Measurements from ENCODE around the gene RIMBP3C. TPM values are rescaled to one million over a fixed set of nuclear protein-coding genes. Genes with fewer than 3 reads are reported as not detected.

The RIMBP3C gene
- total and polyA plus RNA-seq, 2 of the 8 experiments (the other 6 are each of a cell fraction or from before 2014, with no cell fraction given): 0.08 TPM; not detected in 1

DNA sequence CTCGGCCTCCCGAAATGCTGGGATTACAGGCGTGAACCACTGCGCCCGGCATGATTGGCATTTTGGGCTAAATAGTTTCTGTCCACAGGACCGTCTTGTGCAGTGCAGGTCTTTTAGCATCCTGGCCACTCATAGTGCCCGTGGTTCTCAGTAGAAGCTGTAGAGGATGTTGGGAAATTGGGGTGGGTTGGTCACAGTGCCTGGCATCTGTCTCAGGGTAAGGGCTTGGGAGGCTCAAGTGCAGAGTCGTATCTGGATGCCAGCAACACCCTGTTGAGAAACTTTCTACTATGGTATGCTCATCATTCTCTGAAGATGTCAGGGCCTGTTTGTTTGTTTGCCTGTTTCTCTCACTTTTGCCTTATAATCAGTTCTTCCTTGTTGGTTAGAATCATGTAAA, 38.1 kb upstream of the RIMBP3C start:
- DNase-seq (ENCODE audit: low read depth in 1 of 2, low spot score in 2 of 2) (no peak), FAIRE-seq (no peak)
- H3K23ac ChIP-seq (ENCODE audit: insufficient read length): no peak overlapping the region
- no peak overlapping the region for H3K9ac ChIP-seq (replicated peaks in 1 of 4; ENCODE audit: extremely low read depth in 1 of 4, low read depth in 3 of 4, low read length in 3 of 4)
- peaks cover 0 to 13% (median 9%) of the 10 kb centered on the region in 4 experiments; a peak in 4 of 8 replicates for H3K36me3 ChIP-seq (ENCODE audit: control insufficient read depth in 2 of 4, insufficient read depth in 4 of 4, low read length in 3 of 4)
- H3K27ac ChIP-seq (ENCODE audit: low read depth, low read length): no peak overlapping the region
- H3K79me2 ChIP-seq (ENCODE audit: control insufficient read depth in 1 of 2, insufficient read depth in 2 of 2, low read length in 2 of 2): peaks cover 13 to 94% of the 10 kb centered on the region in 2 experiments
- H3K4ac ChIP-seq (replicated peaks; ENCODE audit: insufficient read length, low read depth, low read length): no peak overlapping the region
- H3K9me3 ChIP-seq (ENCODE audit: insufficient read depth in 2 of 2, low read depth in 1 of 2, low read length in 1 of 2): no peaks in the 10 kb centered on the region
- no peak overlapping the region for H3K4me3 ChIP-seq (ENCODE audit: extremely low read depth in 1 of 4, insufficient read depth in 2 of 4, low read depth in 3 of 4, low read length in 4 of 4)
- H4K91ac ChIP-seq (replicated peaks; ENCODE audit: insufficient read length, low read length): no peak overlapping the region
- H3K23me2 ChIP-seq (ENCODE audit: low read depth, low read length): no peaks in the 10 kb centered on the region
- no peak overlapping the region for H2BK12ac ChIP-seq (ENCODE audit: low read depth, low read length)
- no peaks in the 10 kb centered on the region for H3K4me1 ChIP-seq (replicated peaks in 1 of 4; ENCODE audit: control insufficient read depth in 3 of 4, insufficient read depth in 4 of 4, low read length in 3 of 4)
- no peak overlapping the region for H3K18ac ChIP-seq (ENCODE audit: extremely low read depth, low read length)
- no peak overlapping the region for H4K8ac ChIP-seq (ENCODE audit: extremely low read depth, insufficient read depth, low read length)
- POLR2A ChIA-PET (ENCODE audit: partially characterized antibody): interaction anchor here (1.0 to 1.4 kb wide), 2 partner anchors 10 to 16 kb away, joined by 3 to 4 read pairs; no protein-coding TSS in a partner anchor
- CTCF ChIA-PET (ENCODE audit: partially characterized antibody): interaction anchor here (0.9 to 2.8 kb wide), 3 partner anchors 14 to 58 kb away, joined by 4 to 9 read pairs (median 4); partner anchors contain the start of gene YDJC
- no peak overlapping the region for H3K14ac ChIP-seq (ENCODE audit: insufficient read length)
- H3K56ac ChIP-seq (replicated peaks; ENCODE audit: insufficient read length, low read depth, low read length): no peak overlapping the region
- 90% methylated on average over 8 of the region's 8 CpGs; no CpG with 5 or more reads in 1 of the 2 experiments for WGBS, 2 experiments (ENCODE audit: extremely low coverage in 1 of 2, insufficient coverage in 1 of 2, insufficient read length in 1 of 2, insufficient replicate concordance in 2 of 2, low coverage in 1 of 2, low lambda C conversion rate in 2 of 2, missing lambda C conversion rate in 1 of 2)
- H3K4me2 ChIP-seq (ENCODE audit: insufficient read depth in 1 of 2, low read depth in 2 of 2, low read length in 2 of 2): no peak overlapping the region
- no peak overlapping the region for H2BK15ac ChIP-seq (ENCODE audit: low read length)
- H3K27me3 ChIP-seq (replicated peaks in 1 of 4; ENCODE audit: control insufficient read depth in 3 of 4, extremely low read depth in 1 of 4, insufficient read depth in 3 of 4, low read length in 3 of 4): no peaks in the 10 kb centered on the region
- no peak overlapping the region for H2BK5ac ChIP-seq (ENCODE audit: low read depth, low read length)
- peaks cover 46 to 52% of the 10 kb centered on the region in 2 experiments for H4K20me1 ChIP-seq (replicated peaks in 1 of 2; ENCODE audit: control insufficient read depth in 1 of 2, insufficient read depth in 2 of 2, low read length in 2 of 2)
- no peak overlapping the region for H2BK20ac ChIP-seq (ENCODE audit: low read length)
- no peak overlapping the region for H2BK120ac ChIP-seq (replicated peaks; ENCODE audit: low read depth, low read length)
- TF ChIP-seq KDM1A (IDR thresholded peaks at IDR 0.05; ENCODE audit: borderline replicate concordance, low read length): no peak
- TF ChIP-seq, protein P1, sequence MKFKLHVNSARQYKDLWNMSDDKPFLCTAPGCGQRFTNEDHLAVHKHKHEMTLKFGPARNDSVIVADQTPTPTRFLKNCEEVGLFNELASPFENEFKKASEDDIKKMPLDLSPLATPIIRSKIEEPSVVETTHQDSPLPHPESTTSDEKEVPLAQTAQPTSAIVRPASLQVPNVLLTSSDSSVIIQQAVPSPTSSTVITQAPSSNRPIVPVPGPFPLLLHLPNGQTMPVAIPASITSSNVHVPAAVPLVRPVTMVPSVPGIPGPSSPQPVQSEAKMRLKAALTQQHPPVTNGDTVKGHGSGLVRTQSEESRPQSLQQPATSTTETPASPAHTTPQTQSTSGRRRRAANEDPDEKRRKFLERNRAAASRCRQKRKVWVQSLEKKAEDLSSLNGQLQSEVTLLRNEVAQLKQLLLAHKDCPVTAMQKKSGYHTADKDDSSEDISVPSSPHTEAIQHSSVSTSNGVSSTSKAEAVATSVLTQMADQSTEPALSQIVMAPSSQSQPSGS (IDR thresholded peaks at IDR 0.05; ENCODE audit: low read length): no peak
- H3K79me1 ChIP-seq (ENCODE audit: low read depth, low read length): peaks cover 23% of the 10 kb centered on the region
- no peak overlapping the region for H4K5ac ChIP-seq (ENCODE audit: insufficient read length, low read depth, low read length)
- no peak overlapping the region for H2AK5ac ChIP-seq (ENCODE audit: low read depth, low read length)
- no peak overlapping the region for H2AFZ ChIP-seq (ENCODE audit: low read length)
